Limb (tissue), 2 donors: Measurements from ENCODE around the gene NAXD.
"Not testable (repeated sequence)": the region's sequence is repeated elsewhere in the genome, so short reads cannot be mapped to it uniquely, and the experiment has no call there.

ENCODE experiments used
- DNase-seq, 2 donors: peaks; one replicate each; pipeline ENCODE4 v3.0.0-alpha.2; 2016; ENCODE audit errors: extremely low spot score in 2 of 2

Gene NAXD

GRCh38 chr13:110643324-110643723 is 28.0 kb downstream of the NAXD start:
- no peak for DNase-seq

DNA sequence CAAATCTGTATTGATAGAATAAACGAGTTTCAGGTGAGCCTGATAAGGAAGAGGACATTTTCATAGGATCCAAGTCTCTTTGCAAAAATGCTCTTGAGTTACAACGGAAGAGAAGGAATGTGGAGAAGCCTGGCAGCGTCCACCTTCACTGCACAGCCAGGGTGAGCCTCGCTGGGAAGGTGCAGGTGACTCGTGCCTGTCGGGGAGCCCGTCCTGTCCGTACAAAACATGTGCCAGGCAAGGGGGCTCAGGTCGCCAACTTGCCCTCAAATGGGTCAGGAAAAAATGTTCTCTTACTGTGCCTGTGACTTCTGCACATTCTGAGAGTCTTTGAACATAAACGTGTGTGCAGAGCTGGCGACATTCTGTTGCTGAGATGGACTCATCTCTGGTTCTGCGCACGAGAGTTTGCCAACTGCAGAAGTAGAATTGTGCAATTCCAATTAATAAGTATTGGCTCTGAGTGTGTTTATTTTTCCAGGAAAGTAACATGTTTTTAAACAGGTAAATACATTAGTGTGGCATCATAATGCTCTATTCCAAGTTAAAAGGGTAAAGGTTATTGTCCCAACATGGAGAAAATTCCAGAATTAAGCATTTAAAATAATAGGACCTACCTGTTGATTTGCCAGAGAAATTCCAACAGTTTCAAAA is 28.6 kb downstream of the NAXD start:
- no peak for DNase-seq

- DNase-seq: peak; percentile 52 to 76
These were observed 29.7 kb downstream of the NAXD start for GRCh38 chr13:110644892-110645521.

DNA sequence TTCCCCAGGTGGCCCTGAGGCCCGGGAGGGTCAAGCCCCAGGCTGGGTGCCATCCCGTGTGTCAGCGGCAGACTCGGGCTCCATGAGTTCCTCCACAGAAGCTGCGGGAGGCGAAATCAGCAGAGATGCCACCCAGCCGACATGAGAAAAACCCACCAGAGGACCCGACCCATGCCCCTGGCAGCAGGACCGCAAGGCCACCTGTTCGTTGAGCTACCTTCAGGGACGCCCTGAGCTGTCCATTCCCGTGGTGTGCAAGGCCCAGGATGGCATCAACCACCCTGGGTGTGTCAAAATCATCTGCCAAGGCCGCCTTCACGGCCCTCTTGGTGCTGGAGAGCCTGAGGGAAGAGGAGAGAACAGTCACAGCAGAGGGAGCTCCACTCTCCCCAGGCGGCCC is 30.4 kb downstream of the NAXD start:
- no peak for DNase-seq

DNA sequence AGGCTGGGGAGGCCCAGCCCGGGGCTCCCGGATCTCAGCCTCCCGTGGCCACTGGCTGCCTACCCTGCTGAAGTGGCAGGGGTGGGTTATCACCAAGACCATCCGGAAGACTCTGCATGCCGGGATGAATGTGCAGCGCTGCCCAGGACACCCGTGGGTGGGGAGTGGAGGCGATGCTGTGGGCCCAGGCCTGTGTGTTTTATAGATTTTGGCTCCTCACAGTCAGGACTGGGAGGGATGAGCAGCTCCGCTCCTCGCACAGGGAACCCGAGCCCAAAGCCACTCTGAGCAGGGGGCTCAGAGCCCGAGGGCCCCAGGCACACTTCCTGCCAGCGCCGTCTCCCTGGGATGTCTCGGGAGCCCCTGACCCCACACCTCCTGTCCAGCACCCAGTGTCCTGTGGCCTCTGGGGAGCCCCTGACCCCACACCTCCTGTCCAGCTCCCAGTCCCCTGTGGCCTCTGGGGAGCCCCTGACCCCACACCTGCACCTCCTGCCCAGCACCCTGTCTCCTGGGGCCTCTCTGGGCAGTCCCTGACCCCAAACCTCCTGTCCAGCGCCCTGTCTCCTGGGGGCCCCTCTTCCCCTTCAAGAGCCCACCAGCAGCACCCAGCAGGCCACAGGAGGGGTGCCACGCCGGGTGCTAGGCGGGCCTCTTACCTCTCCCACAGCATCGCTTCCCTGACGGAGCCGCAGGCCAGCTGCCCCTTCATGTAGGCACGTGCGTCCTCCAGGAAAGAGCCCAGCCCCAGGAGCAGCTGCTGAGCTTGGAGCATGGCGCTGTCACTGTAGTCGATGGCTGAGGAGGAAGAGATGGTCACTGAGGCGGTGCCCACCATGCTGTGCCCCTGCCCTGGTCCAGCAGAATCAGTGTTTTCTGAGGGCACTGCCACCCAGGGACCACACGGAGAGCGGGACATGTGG is 31.4 kb downstream of the NAXD start:
- no peak for DNase-seq

DNA sequence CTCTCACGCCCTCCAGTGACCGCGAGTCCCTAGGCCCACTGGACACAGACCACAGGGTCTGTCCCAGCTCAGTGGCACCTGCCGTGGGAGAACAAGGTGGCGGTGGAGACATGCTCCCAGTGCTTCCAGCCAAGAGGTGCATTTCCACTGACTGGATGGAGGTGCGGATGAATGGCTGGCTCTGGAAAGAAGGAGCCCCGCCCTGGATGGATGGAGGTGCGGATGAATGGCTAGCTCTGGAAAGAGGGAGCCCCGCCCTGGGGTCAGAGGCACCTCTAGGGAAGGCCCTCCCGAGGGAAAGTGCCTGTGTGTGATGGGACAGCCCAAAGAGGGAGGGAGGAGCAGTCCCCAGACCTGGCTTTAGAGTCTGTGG is 32.0 kb downstream of the NAXD start:
- DNase-seq: no peak

- DNase-seq: no peak
These were observed 32.9 kb downstream of the NAXD start for GRCh38 chr13:110648146-110648819.

- DNase-seq: no peak
These were observed 33.6 kb downstream of the NAXD start for GRCh38 chr13:110648848-110649421.

GRCh38 chr13:110649551-110649950 is 34.2 kb downstream of the NAXD start:
- DNase-seq: no peak

DNA sequence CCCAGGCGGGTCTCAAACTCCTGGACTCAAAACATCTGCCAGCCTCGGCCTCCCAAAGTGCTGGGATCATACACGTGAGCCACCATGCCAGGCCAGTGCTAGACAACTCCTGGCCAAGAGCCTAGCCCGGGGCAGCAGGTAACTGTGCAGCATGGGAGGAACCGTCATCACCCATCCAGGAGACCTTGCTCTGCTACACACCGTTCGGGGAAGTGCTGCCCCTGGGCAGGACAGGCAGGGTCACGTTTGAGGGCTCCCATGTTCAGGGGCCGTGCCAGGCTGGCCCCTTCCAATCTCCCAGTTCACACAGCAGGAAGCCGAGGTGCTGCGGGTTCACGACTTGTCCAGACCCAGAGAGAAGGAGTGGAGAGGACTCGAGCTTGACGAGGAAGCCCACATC is 35.1 kb downstream of the NAXD start:
- no peak for DNase-seq

- no peak for DNase-seq
These were observed 35.9 kb downstream of the NAXD start for GRCh38 chr13:110651271-110651670.

- no peak for DNase-seq
These were observed 36.4 kb downstream of the NAXD start for GRCh38 chr13:110651726-110652230.

GRCh38 chr13:110652231-110652730 is 36.9 kb downstream of the NAXD start:
- DNase-seq: no peak

DNA sequence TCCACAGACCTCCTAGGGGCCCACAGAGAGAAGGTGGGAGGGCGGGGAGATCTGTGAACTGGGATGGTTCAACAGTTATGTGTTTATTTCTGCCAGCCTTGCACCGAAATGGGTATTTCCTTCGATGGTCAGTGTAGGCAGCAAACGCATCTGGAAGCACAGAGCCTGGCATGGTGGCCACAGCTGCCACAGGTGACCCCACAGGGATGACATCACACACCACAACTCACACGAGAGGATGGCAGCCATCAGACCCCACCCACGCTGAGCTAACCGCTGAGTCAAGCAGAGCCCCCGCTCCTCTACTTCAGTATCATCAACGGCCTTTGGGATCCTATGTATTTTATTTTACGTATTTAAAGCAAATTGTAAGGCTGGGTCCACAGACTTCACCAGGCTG is 37.4 kb downstream of the NAXD start:
- no peak for DNase-seq

- DNase-seq: no peak
These were observed 37.9 kb downstream of the NAXD start for GRCh38 chr13:110653271-110653670.

GRCh38 chr13:110653851-110654250 is 38.5 kb downstream of the NAXD start:
- no peak for DNase-seq

DNA sequence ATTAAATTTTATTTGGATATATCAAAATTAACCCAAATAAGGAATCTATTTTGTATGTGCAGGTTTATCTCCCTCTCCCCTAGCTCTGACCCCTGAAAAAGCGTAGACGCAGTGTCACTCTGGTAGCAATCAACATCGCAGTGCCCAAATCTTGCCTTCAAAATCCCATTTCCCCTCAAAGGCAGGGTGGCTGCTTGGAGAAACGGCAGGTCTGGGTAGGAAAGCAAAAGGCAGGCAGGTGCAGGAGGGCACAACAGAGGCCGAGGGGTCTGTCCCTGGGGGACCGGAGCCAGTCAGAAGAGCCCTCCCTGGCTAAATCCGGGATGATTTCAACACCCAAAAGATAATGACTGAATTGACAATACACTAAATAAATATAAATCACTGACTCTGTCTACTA is 41.9 kb downstream of the NAXD start:
- DNase-seq: no peak

DNA sequence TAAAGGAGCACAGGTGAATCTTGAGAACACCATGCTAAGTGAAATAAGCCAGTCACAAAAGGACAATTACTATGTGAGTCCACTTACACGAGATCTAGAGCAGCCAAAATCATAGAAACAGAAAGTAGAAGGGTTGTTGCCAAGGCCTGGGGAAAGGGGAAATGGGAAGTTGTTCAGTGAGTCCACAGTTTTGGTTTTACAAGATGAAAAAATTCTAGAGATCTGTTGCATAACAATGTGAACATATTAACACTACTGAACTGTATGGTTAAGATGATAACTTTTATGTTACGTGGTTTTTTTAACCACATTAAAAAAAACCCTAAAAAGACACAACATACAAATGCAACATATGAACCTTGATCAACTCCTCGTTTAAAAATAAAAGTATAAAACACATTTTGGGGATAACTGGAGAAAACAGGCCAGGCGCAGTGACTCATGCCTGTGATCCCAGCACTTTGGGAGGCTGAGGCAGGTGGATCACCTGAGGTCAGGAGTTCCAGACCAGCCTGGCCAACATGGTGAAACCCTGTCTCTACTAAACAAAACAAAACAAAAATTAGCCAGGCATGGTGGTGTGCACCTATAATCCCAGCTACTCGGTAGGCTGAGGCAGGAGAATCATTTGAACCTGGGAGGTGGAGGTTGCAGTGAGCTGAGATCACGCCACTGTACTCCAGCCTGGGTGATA is 43.0 kb downstream of the NAXD start:
- DNase-seq: not testable (repeated sequence)

DNA sequence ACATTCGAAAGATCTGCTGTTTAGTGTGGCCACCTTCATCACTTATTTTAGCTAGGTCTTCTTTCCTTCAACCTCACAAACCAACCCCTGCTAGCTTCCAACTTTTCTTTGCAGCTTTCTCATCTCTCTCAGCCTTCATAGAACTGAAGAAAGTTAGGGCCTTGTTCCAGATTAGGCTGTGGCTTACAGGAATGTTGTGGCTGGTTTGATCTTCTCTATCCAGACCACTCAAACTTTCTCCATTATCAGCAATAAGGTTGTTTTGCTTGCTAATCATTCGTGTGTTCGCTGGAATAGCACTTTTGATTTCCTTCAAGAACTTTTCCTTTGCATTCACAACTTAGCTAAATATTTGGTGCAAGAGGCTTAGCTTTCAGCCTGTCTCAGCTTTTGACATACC is 45.9 kb downstream of the NAXD start:
- DNase-seq: no peak

GRCh38 chr13:110662091-110662490 is 46.7 kb downstream of the NAXD start:
- no peak for DNase-seq
